ENCODE measurements around the gene FARS2. TPM values are rescaled to one million over a fixed set of nuclear protein-coding genes. Genes with fewer than 3 reads are reported as not detected.

Gene FARS2
- total RNA-seq, 1 donor from 2014 or later = 21.9 TPM

Other genes starting within 250 kb of the FARS2 start
- 0.19 and 0.45 TPM in 2 replicates for gene PPP1R3G, start 176.2 kb upstream of the FARS2 start, total RNA-seq (ENCODE audit: low replicate concordance)
- gene LYRM4, start 563 bp upstream of the FARS2 start, total RNA-seq (ENCODE audit: low replicate concordance) = 25.2 and 39.5 TPM in 2 replicates